Chondrocyte (in vitro differentiated cells): ENCODE results near the gene C2CD4B. TPM values are rescaled to one million over a fixed set of nuclear protein-coding genes. Genes with fewer than 3 reads are reported as not detected.
A peak's percentile ranks its signal among the peaks of the same experiment; 100 is the strongest.

Experiments
- DNase-seq: peaks from one replicate; pipeline ENCODE4 v3.0.0; 2021; ENCODE audit warnings: mixed read lengths, low spot score
- H3K27ac Mint-ChIP-seq: one replicate; pipeline ENCODE4 v1.8.0; 2021; ENCODE audit warnings: mild to moderate bottlenecking, moderate library complexity, mixed read lengths; ENCODE audit not compliant: unreplicated experiment
- H3K27me3 Mint-ChIP-seq: 2 replicates; pipeline ENCODE4 v1.8.0; 2021; ENCODE audit warnings: low read depth, mixed read lengths
- H3K36me3 Mint-ChIP-seq: 2 replicates; pipeline ENCODE4 v1.8.0; 2021; ENCODE audit warnings: low read depth, mixed read lengths
- H3K4me1 Mint-ChIP-seq: 2 replicates; pipeline ENCODE4 v1.8.0; 2021; ENCODE audit warnings: low read depth, mild to moderate bottlenecking, mixed read lengths
- H3K4me3 Mint-ChIP-seq: one replicate; pipeline ENCODE4 v1.8.0; 2021; ENCODE audit warnings: mild to moderate bottlenecking, moderate library complexity, mixed read lengths; ENCODE audit not compliant: unreplicated experiment
- H3K9me3 Mint-ChIP-seq: 2 replicates; pipeline ENCODE4 v1.8.0; 2021; ENCODE audit warnings: low read depth, mixed read lengths
- total RNA-seq: library from RNA; stranded (reverse); gene quantifications from 3 replicates; pipeline ENCODE4 v1.2.1, GENCODE V29; 2021
- TF ChIP-seq, protein P1 (sequence below): fragments of 200-600 bp; sonication (generic); IDR thresholded peaks from 2 replicates; pipeline ENCODE4 v1.5.0; 2021; ENCODE audit warnings: antibody characterized with exemption, mild to moderate bottlenecking, moderate library complexity

The C2CD4B gene
- total RNA-seq, 1 donor from 2014 or later: 0.17 TPM

DNA sequence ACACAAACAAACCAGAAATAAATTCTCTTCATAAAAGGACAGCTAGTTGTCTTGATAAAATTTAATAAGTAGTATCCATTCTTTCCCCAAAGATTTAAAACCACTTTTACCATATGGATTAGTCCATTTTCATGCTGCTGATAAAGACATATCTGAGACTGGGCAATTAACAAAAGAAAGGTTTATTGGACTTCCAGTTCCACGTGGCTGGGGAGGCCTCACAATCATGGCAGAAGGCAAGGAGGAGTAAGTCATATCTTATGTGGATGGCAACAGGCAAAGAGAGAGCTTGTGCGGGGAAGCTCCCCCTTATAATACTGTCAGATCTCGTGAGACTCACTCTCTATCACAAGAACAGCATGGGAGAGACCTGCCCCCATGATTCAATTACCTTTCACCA, 38.7 kb downstream of the C2CD4B start:
- no peak overlapping the region for H3K4me3 Mint-ChIP-seq
- TF ChIP-seq, protein P1, sequence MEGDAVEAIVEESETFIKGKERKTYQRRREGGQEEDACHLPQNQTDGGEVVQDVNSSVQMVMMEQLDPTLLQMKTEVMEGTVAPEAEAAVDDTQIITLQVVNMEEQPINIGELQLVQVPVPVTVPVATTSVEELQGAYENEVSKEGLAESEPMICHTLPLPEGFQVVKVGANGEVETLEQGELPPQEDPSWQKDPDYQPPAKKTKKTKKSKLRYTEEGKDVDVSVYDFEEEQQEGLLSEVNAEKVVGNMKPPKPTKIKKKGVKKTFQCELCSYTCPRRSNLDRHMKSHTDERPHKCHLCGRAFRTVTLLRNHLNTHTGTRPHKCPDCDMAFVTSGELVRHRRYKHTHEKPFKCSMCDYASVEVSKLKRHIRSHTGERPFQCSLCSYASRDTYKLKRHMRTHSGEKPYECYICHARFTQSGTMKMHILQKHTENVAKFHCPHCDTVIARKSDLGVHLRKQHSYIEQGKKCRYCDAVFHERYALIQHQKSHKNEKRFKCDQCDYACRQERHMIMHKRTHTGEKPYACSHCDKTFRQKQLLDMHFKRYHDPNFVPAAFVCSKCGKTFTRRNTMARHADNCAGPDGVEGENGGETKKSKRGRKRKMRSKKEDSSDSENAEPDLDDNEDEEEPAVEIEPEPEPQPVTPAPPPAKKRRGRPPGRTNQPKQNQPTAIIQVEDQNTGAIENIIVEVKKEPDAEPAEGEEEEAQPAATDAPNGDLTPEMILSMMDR: no peak
- no peak for DNase-seq
- H3K27me3 Mint-ChIP-seq: peaks cover 2% of the 10 kb centered on the region
- H3K9me3 Mint-ChIP-seq: peaks cover 9% of the 10 kb centered on the region
- H3K27ac Mint-ChIP-seq: no peak overlapping the region
- peaks cover 9% of the 10 kb centered on the region for H3K4me1 Mint-ChIP-seq
- peaks cover 4% of the 10 kb centered on the region for H3K36me3 Mint-ChIP-seq

- Mint-ChIP-seq H3K9me3 (peaks cover 9% of the 10 kb centered on the region), H3K4me3 (no peak overlapping the region), H3K36me3 (peaks cover 4% of the 10 kb centered on the region), H3K4me1 (peaks cover 9% of the 10 kb centered on the region), H3K27me3 (peaks cover 2% of the 10 kb centered on the region), H3K27ac (no peak overlapping the region)
- TF ChIP-seq, protein P1: peak; percentile 69
- no peak for DNase-seq
These were observed 39.3 kb downstream of the C2CD4B start for GRCh38 chr15:62125773-62126172.

GRCh38 chr15:62124973-62125303, 40.1 kb downstream of the C2CD4B start:
- no peak overlapping the region for H3K4me3 Mint-ChIP-seq
- H3K9me3 Mint-ChIP-seq: peaks cover 10% of the 10 kb centered on the region
- H3K36me3 Mint-ChIP-seq: peaks cover 2% of the 10 kb centered on the region
- peaks cover 2% of the 10 kb centered on the region for H3K27me3 Mint-ChIP-seq
- peak overlapping the region; percentile 60 for H3K27ac Mint-ChIP-seq
- TF ChIP-seq, protein P1: no peak
- H3K4me1 Mint-ChIP-seq: peaks cover 14% of the 10 kb centered on the region
- no peak for DNase-seq

GRCh38 chr15:62124176-62124972, 40.7 kb downstream of the C2CD4B start:
- Mint-ChIP-seq H3K27me3 (peaks cover 2% of the 10 kb centered on the region), H3K27ac (peak overlapping the region; percentile 60), H3K4me3 (no peak overlapping the region), H3K9me3 (peaks cover 6% of the 10 kb centered on the region), H3K4me1 (peaks cover 20% of the 10 kb centered on the region), H3K36me3 (no peaks in the 10 kb centered on the region)
- TF ChIP-seq, protein P1: no peak
- no peak for DNase-seq

DNA sequence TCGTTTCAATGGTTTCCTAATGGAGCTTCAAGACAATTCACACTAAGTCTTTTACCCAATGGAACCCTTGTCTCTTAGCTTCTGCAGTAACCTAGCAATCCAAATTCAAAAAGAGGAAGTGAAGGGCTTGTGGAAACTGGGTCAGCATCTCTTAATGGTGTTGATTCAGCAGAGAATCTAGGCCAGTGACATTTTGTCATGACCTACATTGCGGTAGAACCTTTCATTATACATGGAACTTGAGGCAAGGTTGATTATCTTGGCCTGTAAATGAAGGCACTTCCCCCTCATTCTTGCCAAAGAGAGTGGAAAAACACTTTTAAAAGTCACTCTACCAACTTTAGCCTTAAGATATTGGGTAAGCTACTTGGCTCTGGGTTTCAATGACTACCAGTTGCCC, 42.8 kb downstream of the C2CD4B start:
- H3K4me3 Mint-ChIP-seq: no peak overlapping the region
- TF ChIP-seq, protein P1: no peak
- no peaks in the 10 kb centered on the region for H3K27me3 Mint-ChIP-seq
- H3K4me1 Mint-ChIP-seq: peaks cover 32% of the 10 kb centered on the region
- no peak overlapping the region for H3K27ac Mint-ChIP-seq
- no peaks in the 10 kb centered on the region for H3K36me3 Mint-ChIP-seq
- no peak for DNase-seq
- H3K9me3 Mint-ChIP-seq: peaks cover 4% of the 10 kb centered on the region
